ENCODE results near the gene CBLIF. TPM values are rescaled to one million over a fixed set of nuclear protein-coding genes. Genes with fewer than 3 reads are reported as not detected.
"Not testable (repeated sequence)": the region's sequence is repeated elsewhere in the genome, so short reads cannot be mapped to it uniquely, and the experiment has no call there.

Gene CBLIF
- total RNA-seq, 2 experiments from 2014 or later = not detected

DNA sequence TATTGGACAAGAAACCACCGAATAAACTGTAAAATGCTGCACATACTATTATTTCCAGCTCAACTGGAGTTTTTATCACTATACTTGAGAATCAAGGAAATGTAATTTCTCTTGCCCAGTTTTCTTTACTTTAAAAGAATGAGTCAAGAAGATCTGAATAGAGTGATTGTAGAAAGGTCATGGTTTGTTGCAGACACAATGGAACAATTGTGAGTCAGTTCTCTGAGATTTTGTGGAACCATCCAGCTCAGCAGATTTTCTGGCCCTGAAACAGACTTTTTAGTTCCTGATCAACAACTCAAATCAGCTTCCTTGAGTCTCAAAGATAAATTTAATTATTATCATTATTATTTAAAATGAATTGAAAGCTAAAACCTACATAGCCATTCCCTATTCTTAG is 19.7 kb upstream of the CBLIF start:
- ATAC-seq (no peak), DNase-seq (no peak)
- no peaks in the 10 kb centered on the region for H3K9me3 Mint-ChIP-seq (ENCODE audit: low read depth)
- CTCF ChIA-PET = interaction anchor here (1.0 kb wide), 1 partner anchor 110 kb away, joined by 3 read pairs; the partner anchor contains the start of gene STX3
- H3K4me1 Mint-ChIP-seq = no peaks in the 10 kb centered on the region
- no peak overlapping the region for H3K27ac Mint-ChIP-seq
- peaks cover 17% of the 10 kb centered on the region for H3K27me3 Mint-ChIP-seq
- no peak overlapping the region for H3K4me3 Mint-ChIP-seq
- no peaks in the 10 kb centered on the region for H3K36me3 Mint-ChIP-seq

- Mint-ChIP-seq H3K36me3 (peaks cover 4% of the 10 kb centered on the region), H3K27ac (no peak overlapping the region), H3K27me3 (peaks cover 17% of the 10 kb centered on the region), H3K9me3 (ENCODE audit: low read depth) (no peaks in the 10 kb centered on the region), H3K4me1 (peaks cover 21% of the 10 kb centered on the region), H3K4me3 (no peak overlapping the region)
- DNase-seq (no peak), ATAC-seq (no peak)
- CTCF ChIA-PET = no interaction called here
These were observed 17.0 kb upstream of the CBLIF start for GRCh38 chr11:59862252-59862651.

- H3K36me3 Mint-ChIP-seq = peaks cover 6% of the 10 kb centered on the region
- H3K9me3 Mint-ChIP-seq (ENCODE audit: low read depth) = no peaks in the 10 kb centered on the region
- H3K27ac Mint-ChIP-seq = no peak overlapping the region
- CTCF ChIA-PET = no interaction called here
- peaks cover 23% of the 10 kb centered on the region for H3K4me1 Mint-ChIP-seq
- ATAC-seq (no peak), DNase-seq (no peak)
- no peak overlapping the region for H3K4me3 Mint-ChIP-seq
- peaks cover 9% of the 10 kb centered on the region for H3K27me3 Mint-ChIP-seq
These were observed 14.4 kb upstream of the CBLIF start for GRCh38 chr11:59859673-59860072.

GRCh38 chr11:59857439-59858434 is 12.4 kb upstream of the CBLIF start:
- peak; percentile 49 for DNase-seq
- peak overlapping the region; percentile 73 for H3K27ac Mint-ChIP-seq
- peaks cover 6% of the 10 kb centered on the region for H3K36me3 Mint-ChIP-seq
- CTCF ChIA-PET = no interaction called here
- H3K4me1 Mint-ChIP-seq = peaks cover 23% of the 10 kb centered on the region
- no peaks in the 10 kb centered on the region for H3K9me3 Mint-ChIP-seq (ENCODE audit: low read depth)
- H3K27me3 Mint-ChIP-seq = peaks cover 11% of the 10 kb centered on the region
- H3K4me3 Mint-ChIP-seq = no peak overlapping the region
- ATAC-seq = peak; percentile 90

DNA sequence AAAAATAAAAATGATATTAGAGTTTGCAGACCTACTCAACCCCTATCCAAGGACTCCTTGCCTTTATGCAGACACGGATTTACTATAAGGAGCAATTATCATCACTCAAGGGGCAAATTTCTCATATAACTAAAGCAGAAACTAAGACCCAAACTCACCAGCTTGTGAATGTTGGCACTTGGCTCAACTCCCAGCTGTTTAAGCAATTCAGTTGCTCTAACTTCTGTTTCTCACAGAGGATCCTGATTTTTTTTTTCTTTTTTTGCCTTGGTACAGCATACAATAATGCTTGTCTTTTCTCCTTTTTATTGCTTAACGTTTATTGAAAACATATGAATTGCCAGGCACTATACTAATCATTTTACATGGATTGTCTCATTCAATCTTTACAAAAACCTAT is 9.6 kb upstream of the CBLIF start:
- DNase-seq (no peak), ATAC-seq (no peak)
- Mint-ChIP-seq H3K9me3 (ENCODE audit: low read depth) (no peaks in the 10 kb centered on the region), H3K27ac (no peak overlapping the region), H3K4me3 (no peak overlapping the region), H3K4me1 (peaks cover 23% of the 10 kb centered on the region), H3K36me3 (peaks cover 6% of the 10 kb centered on the region), H3K27me3 (peaks cover 6% of the 10 kb centered on the region)
- CTCF ChIA-PET = no interaction called here

- CTCF ChIA-PET; ATAC-seq; H3K36me3 Mint-ChIP-seq; H3K27ac Mint-ChIP-seq; H3K4me1 Mint-ChIP-seq; H3K4me3 Mint-ChIP-seq; DNase-seq; H3K27me3 Mint-ChIP-seq; H3K9me3 Mint-ChIP-seq (ENCODE audit: low read depth): not testable (repeated sequence)
These were observed 6.1 kb upstream of the CBLIF start for GRCh38 chr11:59851416-59851815.

- H3K9me3 Mint-ChIP-seq (ENCODE audit: low read depth); H3K27me3 Mint-ChIP-seq; ATAC-seq; H3K4me1 Mint-ChIP-seq; H3K36me3 Mint-ChIP-seq; CTCF ChIA-PET; DNase-seq; H3K27ac Mint-ChIP-seq; H3K4me3 Mint-ChIP-seq: not testable (repeated sequence)
These were observed 4.3 kb upstream of the CBLIF start for GRCh38 chr11:59849551-59849950.

DNA sequence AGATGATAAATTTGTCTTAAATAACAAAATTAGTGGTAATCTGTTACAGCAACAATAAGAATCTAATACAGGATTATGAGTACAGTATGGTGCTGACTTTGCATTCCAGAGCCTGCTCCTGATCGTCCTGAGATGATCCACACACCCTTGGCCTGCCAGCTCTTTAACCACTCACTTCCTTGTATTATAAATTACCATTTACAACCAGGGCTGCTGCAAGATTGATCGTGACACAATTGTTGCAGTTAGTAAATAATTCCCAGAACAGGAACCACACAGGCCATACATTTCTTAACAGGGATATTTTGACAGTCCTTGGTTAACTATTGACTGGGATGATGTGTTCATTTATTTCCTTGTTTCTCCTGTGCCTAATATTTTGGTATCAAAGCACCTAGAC is 3.8 kb upstream of the CBLIF start:
- Mint-ChIP-seq H3K4me3 (no peak overlapping the region), H3K4me1 (no peaks in the 10 kb centered on the region), H3K9me3 (ENCODE audit: low read depth) (no peaks in the 10 kb centered on the region), H3K36me3 (no peaks in the 10 kb centered on the region), H3K27ac (no peak overlapping the region), H3K27me3 (peaks cover 2% of the 10 kb centered on the region)
- CTCF ChIA-PET = interaction anchor here (1.2 kb wide), 1 partner anchor 34 kb away, joined by 3 read pairs; no protein-coding TSS in a partner anchor
- DNase-seq (no peak), ATAC-seq (no peak)

GRCh38 chr11:59848439-59848838 is 3.1 kb upstream of the CBLIF start:
- not testable (repeated sequence) for H3K4me3 Mint-ChIP-seq; H3K27ac Mint-ChIP-seq; H3K9me3 Mint-ChIP-seq (ENCODE audit: low read depth); H3K27me3 Mint-ChIP-seq; H3K4me1 Mint-ChIP-seq; ATAC-seq; H3K36me3 Mint-ChIP-seq; DNase-seq
- CTCF ChIA-PET = interaction anchor here (1.2 kb wide), 1 partner anchor 33 kb away, joined by 3 read pairs; no protein-coding TSS in a partner anchor

GRCh38 chr11:59847626-59848025 is 2.3 kb upstream of the CBLIF start:
- DNase-seq = no peak
- Mint-ChIP-seq H3K27ac (no peak overlapping the region), H3K36me3 (no peaks in the 10 kb centered on the region), H3K9me3 (ENCODE audit: low read depth) (no peaks in the 10 kb centered on the region), H3K27me3 (no peaks in the 10 kb centered on the region), H3K4me1 (no peaks in the 10 kb centered on the region), H3K4me3 (no peak overlapping the region)
- CTCF ChIA-PET = no interaction called here
- ATAC-seq = no peak

DNA sequence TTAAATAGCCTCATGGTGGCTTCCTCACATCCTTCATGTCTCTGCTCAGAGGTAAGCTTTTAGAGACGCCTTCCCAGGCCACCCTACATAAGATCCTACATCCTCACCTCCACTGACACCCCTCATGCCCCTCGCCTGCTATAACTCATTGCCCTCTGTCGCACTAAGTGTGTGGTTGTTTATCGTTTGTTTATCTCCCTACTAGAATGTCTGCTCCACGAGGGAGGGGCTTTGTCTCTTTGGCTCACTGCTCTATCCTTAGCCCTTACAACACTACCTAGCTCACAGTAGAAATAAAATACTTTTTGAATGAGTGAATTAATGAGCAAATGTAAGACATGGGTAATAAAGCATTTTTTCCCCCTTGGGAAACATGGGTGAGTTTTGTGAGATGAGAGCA is 1.3 kb upstream of the CBLIF start:
- Mint-ChIP-seq H3K9me3 (ENCODE audit: low read depth) (no peaks in the 10 kb centered on the region), H3K27ac (no peak overlapping the region), H3K4me3 (no peak overlapping the region), H3K27me3 (peaks cover 4% of the 10 kb centered on the region), H3K4me1 (peaks cover 1% of the 10 kb centered on the region), H3K36me3 (no peaks in the 10 kb centered on the region)
- CTCF ChIA-PET = interaction anchor here (1.5 kb wide), 1 partner anchor 24 kb away, joined by 4 read pairs; no protein-coding TSS in a partner anchor
- ATAC-seq (no peak), DNase-seq (no peak)

GRCh38 chr11:59842316-59842715 is 3.0 kb downstream of the CBLIF start:
- Mint-ChIP-seq H3K9me3 (ENCODE audit: low read depth) (no peaks in the 10 kb centered on the region), H3K4me3 (no peak overlapping the region), H3K4me1 (peaks cover 2% of the 10 kb centered on the region), H3K36me3 (no peaks in the 10 kb centered on the region), H3K27ac (no peak overlapping the region), H3K27me3 (peaks cover 4% of the 10 kb centered on the region)
- CTCF ChIA-PET = no interaction called here
- no peak for DNase-seq
- no peak for ATAC-seq

- ATAC-seq = no peak
- Mint-ChIP-seq H3K27me3 (peaks cover 7% of the 10 kb centered on the region), H3K4me3 (no peak overlapping the region), H3K27ac (no peak overlapping the region), H3K36me3 (no peaks in the 10 kb centered on the region), H3K9me3 (ENCODE audit: low read depth) (no peaks in the 10 kb centered on the region), H3K4me1 (peaks cover 2% of the 10 kb centered on the region)
- no peak for DNase-seq
- CTCF ChIA-PET = no interaction called here
These were observed 3.8 kb downstream of the CBLIF start for GRCh38 chr11:59841514-59841913.

DNA sequence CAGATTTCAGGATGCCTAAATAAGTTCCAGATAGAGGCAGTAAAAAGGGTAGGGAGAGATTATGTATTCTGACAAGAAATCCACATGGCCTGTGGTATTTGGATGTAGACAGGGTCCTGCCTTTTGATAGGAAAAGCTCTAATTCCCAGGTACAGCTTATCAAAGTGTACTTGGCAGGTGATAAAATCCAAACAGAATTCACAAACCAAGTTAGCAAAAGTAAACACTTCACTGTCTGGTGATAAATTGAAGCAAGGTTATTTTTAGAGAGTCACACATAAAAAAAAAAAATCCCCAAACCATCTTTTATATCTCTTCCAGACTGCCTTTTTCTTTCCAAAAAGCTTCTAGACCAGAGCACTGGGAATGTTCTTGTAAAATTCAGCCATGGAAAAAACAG is 5.7 kb downstream of the CBLIF start:
- ATAC-seq (no peak), DNase-seq (no peak)
- Mint-ChIP-seq H3K9me3 (ENCODE audit: low read depth) (no peaks in the 10 kb centered on the region), H3K36me3 (no peaks in the 10 kb centered on the region), H3K27ac (no peak overlapping the region), H3K27me3 (peaks cover 7% of the 10 kb centered on the region), H3K4me1 (peaks cover 2% of the 10 kb centered on the region), H3K4me3 (no peak overlapping the region)
- CTCF ChIA-PET = no interaction called here
